HepG2 (cell line): ENCODE data around the gene IL15RA. TPM values are rescaled to one million over a fixed set of nuclear protein-coding genes. Genes with fewer than 3 reads are reported as not detected.

Experiments used
- ATAC-seq: fragments of 200-7000 bp; cut with Tn5 transposase; 3 replicates; pipeline ENCODE4 v1.9.1; 2020; ENCODE audit warnings: mild to moderate bottlenecking, moderate library complexity
- BruUV-seq: library from RNA; stranded (reverse); fragments of 400-500 nt; replicated peaks from 2 replicates; lab custom pipeline; 2021; lab: Mats Ljungman, UMichigan
- CTCF ChIA-PET: fragments of 300-600 bp; formaldehyde crosslinking; extraction: SDS; loops from one replicate; lab custom pipeline; 2021; ENCODE audit warnings: low total read pairs, inconsistent platforms, low intra/inter-chr PET ratio; lab: Yijun Ruan, JAX
- POLR2A ChIA-PET: fragments of 350-600 bp; sonication (Branson Sonifier 250); formaldehyde crosslinking; loops from one replicate; lab custom pipeline; 2020; ENCODE audit warnings: antibody characterized with exemption, inconsistent platforms; lab: Yijun Ruan, JAX
- DNase-seq: peaks from one replicate; pipeline ENCODE4 v3.0.0-alpha.2; 2015; ENCODE audit warnings: low spot score
- FAIRE-seq: peaks from 3 replicates; lab custom pipeline; 2011; peaks lifted over from hg19 to GRCh38; lab: Jason Lieb, UNC
- H2AFZ ChIP-seq: one replicate; pipeline ENCODE4 v1.6.1; 2011; ENCODE audit warnings: low read length, inconsistent platforms
- H3K27ac ChIP-seq: fragments of 300-600 bp; 3 replicates; pipeline ENCODE4 v1.8.0; 2011; ENCODE audit warnings: mixed run types, mild to moderate bottlenecking, mixed read lengths, low read length, inconsistent platforms; ENCODE audit not compliant: insufficient read depth; ENCODE audit errors: extremely low read length
- H3K27me3 ChIP-seq, 2 experiments: fragments of 200-600 bp in 1 of 2; 2 replicates in 1 of 2; 3 replicates in 1 of 2; pipeline versions ENCODE4 v1.6.0 to v1.8.0; 2011; ENCODE audit warnings: low read length in 2 of 2, mild to moderate bottlenecking in 2 of 2, moderate library complexity in 2 of 2, inconsistent platforms in 1 of 2; ENCODE audit not compliant: insufficient read depth in 2 of 2, control insufficient read depth in 1 of 2
- H3K36me3 ChIP-seq, 2 experiments: fragments of 200-600 bp in 1 of 2; replicated peaks in 1 of 2; 2 replicates in 1 of 2; 3 replicates in 1 of 2; pipeline versions ENCODE4 v1.5.1 to v1.8.0; 2011; ENCODE audit warnings: low read length in 2 of 2, inconsistent platforms in 1 of 2; ENCODE audit not compliant: insufficient read depth in 2 of 2, control insufficient read depth in 1 of 2
- H3K4me1 ChIP-seq: 2 replicates; pipeline ENCODE4 v1.5.1; 2012; ENCODE audit warnings: low read length, inconsistent platforms; ENCODE audit not compliant: insufficient read depth
- H3K4me2 ChIP-seq: 2 replicates; pipeline ENCODE4 v1.6.0; 2011; ENCODE audit warnings: low read depth, low read length, inconsistent platforms
- H3K4me3 ChIP-seq, 3 experiments: fragments of 200-600 bp in 1 of 3; sonication (generic), shearing (Covaris generic) in 1 of 3; replicated peaks in 1 of 3; 2 replicates each; pipeline ENCODE4 v1.5.1; 2011 to 2016; ENCODE audit warnings: low read length in 3 of 3, inconsistent platforms in 2 of 3, low read depth in 2 of 3, mild to moderate bottlenecking in 2 of 3, control low read depth in 1 of 3, mixed read lengths in 1 of 3; ENCODE audit not compliant: insufficient read depth in 1 of 3
- H3K79me2 ChIP-seq: one replicate; pipeline ENCODE4 v1.6.1; 2011; ENCODE audit warnings: low read length, inconsistent platforms; ENCODE audit not compliant: insufficient read depth
- H3K9ac ChIP-seq: 2 replicates; pipeline ENCODE4 v1.6.0; 2011; ENCODE audit warnings: mild to moderate bottlenecking, low read depth, low read length, inconsistent platforms; ENCODE audit not compliant: insufficient read depth
- H3K9me3 ChIP-seq: 2 replicates; pipeline ENCODE4 v1.5.1; 2012; ENCODE audit warnings: mild to moderate bottlenecking, low read length
- H4K20me1 ChIP-seq: 2 replicates; pipeline ENCODE4 v1.6.0; 2011; ENCODE audit warnings: inconsistent platforms, mild to moderate bottlenecking, low read length, moderate library complexity; ENCODE audit not compliant: insufficient read depth
- ATF1 ChIP-seq: IDR thresholded peaks from 2 replicates; pipeline ENCODE4 v1.6.1; 2016; ENCODE audit warnings: mild to moderate bottlenecking, control low read depth
- CTCF ChIP-seq: sonication (generic); formaldehyde crosslinking; IDR thresholded peaks from 2 replicates; pipeline ENCODE4 v1.5.0; 2020; ENCODE audit warnings: mild to moderate bottlenecking, missing genetic modification reagents, moderate library complexity
- GPBP1L1 ChIP-seq: sonication (generic); formaldehyde crosslinking; IDR thresholded peaks from 2 replicates; pipeline ENCODE4 v1.5.0; 2020; ENCODE audit warnings: mild to moderate bottlenecking, missing genetic modification reagents
- NFATC3 ChIP-seq: sonication (generic); formaldehyde crosslinking; IDR thresholded peaks from 2 replicates; pipeline ENCODE4 v1.5.1; 2020; ENCODE audit warnings: mild to moderate bottlenecking, missing genetic modification reagents
- NPAS2 ChIP-seq: sonication (generic); formaldehyde crosslinking; IDR thresholded peaks from 2 replicates; pipeline ENCODE4 v1.8.0; 2022; ENCODE audit warnings: mild to moderate bottlenecking, missing genetic modification reagents, borderline replicate concordance
- ZNF350 ChIP-seq: sonication (generic); formaldehyde crosslinking; IDR thresholded peaks from 2 replicates; pipeline ENCODE4 v1.4.0; 2020; ENCODE audit warnings: mild to moderate bottlenecking, low read depth, missing genetic modification reagents, borderline replicate concordance
- ZNF678 ChIP-seq: sonication (generic); formaldehyde crosslinking; IDR thresholded peaks from 2 replicates; pipeline ENCODE4 v1.4.0; 2020; ENCODE audit warnings: mild to moderate bottlenecking, missing genetic modification reagents
- ZNF775 ChIP-seq: sonication (generic); formaldehyde crosslinking; IDR thresholded peaks from 2 replicates; pipeline ENCODE4 v1.4.0; 2020; ENCODE audit warnings: missing genetic modification reagents, mild to moderate bottlenecking, moderate library complexity, borderline replicate concordance
- WGBS: methylation state at CpG from one replicate; pipeline ENCODE4 v1.1.6; 2017; ENCODE audit warnings: low lambda C conversion rate; 5-methylcytosine and 5-hydroxymethylcytosine counted together
- in situ Hi-C: cut with HindIII; loops from 2 replicates; pipeline ENCODE4 v1.10.0; 2017; ENCODE audit warnings: low pct_unique_long_range_greater_than_20kb; ENCODE audit not compliant: extremely low pct_ligation_motif_present
- intact Hi-C: fragments of 100-400 bp; cut with micrococcal nuclease; formaldehyde crosslinking; loops from one replicate; pipeline ENCODE4 v1.10.0; 2022; ENCODE audit not compliant: unreplicated experiment
- polyA plus RNA-seq, 8 experiments: library from polyadenylated mRNA; depleted of rRNA in 3 of 8; stranded (reverse) in 7 of 8; unstranded in 1 of 8; fragments of >200 nt; fragmentation: Illumina TruSeq in 4 of 8; extraction: Trizol in 4 of 8; gene quantifications; 2 replicates each; pipeline versions ENCODE4 v1.2.1 to v1.2.3, GENCODE V29; 2011 to 2016; ENCODE audit warnings: low read depth in 4 of 8, missing spikeins in 1 of 8, mixed read lengths in 1 of 8; ENCODE audit not compliant: insufficient read depth in 1 of 8
- total RNA-seq, 5 experiments: library from RNA; depleted of rRNA; stranded (reverse); fragments of >200 nt; fragmentation: Illumina TruSeq; extraction: Trizol; gene quantifications; 2 replicates each; pipeline ENCODE4 v1.2.3, GENCODE V29; 2016; ENCODE audit warnings: low read depth in 1 of 5

The IL15RA gene
- total and polyA plus RNA-seq, 2 of the 13 experiments (the other 11 are each of a cell fraction or from before 2014, with no cell fraction given), result 0.53 to 0.77 TPM

- TF ChIP-seq NPAS2 (no peak), ZNF678 (CRISPR knock-in tag) (no peak), ZNF775 (CRISPR knock-in tag) (no peak), GPBP1L1 (CRISPR knock-in tag) (no peak), NFATC3 (CRISPR knock-in tag) (no peak), ZNF350 (no peak)
Measured at GRCh38 chr10:5937016-5937415, 40.3 kb downstream of the IL15RA start (continued).

- Histone ChIP-seq H2AFZ (no peak overlapping the region), H3K4me3 (no peak overlapping the region), H3K36me3 (peaks cover 6 to 50% of the 10 kb centered on the region in 2 experiments; a peak in 4 of 5 replicates), H3K79me2 (no peaks in the 10 kb centered on the region), H3K4me1 (no peaks in the 10 kb centered on the region), H3K27me3 (no peaks in the 10 kb centered on the region), H3K9ac (no peak overlapping the region), H4K20me1 (no peaks in the 10 kb centered on the region), H3K4me2 (no peak overlapping the region), H3K27ac (no peak overlapping the region), H3K9me3 (no peaks in the 10 kb centered on the region)
- intact Hi-C loops, result no loop called here
- ATAC-seq (no peak), DNase-seq (no peak), FAIRE-seq (no peak)
- in situ Hi-C loops, result no loop called here
- no peak for TF ChIP-seq CTCF (CRISPR knock-in tag)
- TF ChIP-seq ATF1, result no peak
- WGBS, result over 99% methylated on average over 9 of the region's 10 CpGs
- POLR2A ChIA-PET, result no interaction called here
- no TSS peak for BruUV-seq
- CTCF ChIA-PET, result no interaction called here
Measured at GRCh38 chr10:5935628-5936027, 41.7 kb downstream of the IL15RA start.
